ENCODE results near the gene CORO2B. TPM values are rescaled to one million over a fixed set of nuclear protein-coding genes. Genes with fewer than 3 reads are reported as not detected.
"Not testable (repeated sequence)": the region's sequence is repeated elsewhere in the genome, so short reads cannot be mapped to it uniquely, and the experiment has no call there.

Gene CORO2B
- total RNA-seq, 1 experiment from 2014 or later = 15.9 TPM

- no peak for DNase-seq (ENCODE audit: low read depth)
These were observed 90.3 kb downstream of the CORO2B start for GRCh38 chr15:68668926-68669600.

DNA sequence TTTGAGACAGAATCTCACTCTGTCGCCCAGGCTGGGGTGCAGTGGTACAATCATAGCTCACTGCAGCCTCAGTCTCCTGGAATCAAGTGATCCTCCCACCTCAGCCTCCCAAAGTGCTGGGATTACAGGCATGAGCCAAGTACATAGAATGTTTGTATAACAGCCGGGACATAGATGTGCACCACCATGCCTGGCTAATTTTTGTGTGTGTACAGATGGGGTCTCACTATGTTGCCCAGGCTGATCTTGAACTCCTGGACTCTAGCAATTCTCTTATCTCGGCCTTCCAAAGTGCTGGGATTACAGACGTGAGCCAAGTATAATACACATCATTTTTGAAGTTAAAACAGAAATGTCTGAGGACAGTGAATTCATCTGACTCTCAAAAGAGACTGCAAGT, 93.5 kb downstream of the CORO2B start:
- DNase-seq (ENCODE audit: low read depth) = no peak

DNA sequence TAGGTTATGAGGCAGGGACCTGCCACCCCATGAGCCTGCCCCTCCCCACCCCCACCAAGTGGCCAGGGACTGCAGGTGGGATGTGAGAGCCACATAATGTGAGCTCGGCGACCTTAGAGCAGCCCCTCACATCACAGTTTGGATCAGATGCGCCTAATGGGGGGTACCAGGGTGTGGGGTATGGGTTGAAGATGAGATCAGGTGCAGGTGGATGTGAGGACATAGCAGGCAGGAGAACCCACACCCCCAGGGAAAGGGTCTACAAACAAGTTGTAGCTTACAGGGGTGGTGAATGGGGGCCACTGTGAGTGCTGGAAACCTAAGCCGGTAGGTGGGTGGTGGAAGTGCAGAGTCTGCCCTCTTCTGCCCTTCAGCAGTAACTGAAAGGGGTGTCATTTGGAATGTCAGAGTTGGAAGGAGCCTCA, 94.0 kb downstream of the CORO2B start:
- DNase-seq (ENCODE audit: low read depth) = peak; percentile 15

GRCh38 chr15:68674975-68675374, 96.2 kb downstream of the CORO2B start:
- DNase-seq (ENCODE audit: low read depth) = no peak

GRCh38 chr15:68676011-68676605, 97.3 kb downstream of the CORO2B start:
- DNase-seq (ENCODE audit: low read depth) = no peak

DNA sequence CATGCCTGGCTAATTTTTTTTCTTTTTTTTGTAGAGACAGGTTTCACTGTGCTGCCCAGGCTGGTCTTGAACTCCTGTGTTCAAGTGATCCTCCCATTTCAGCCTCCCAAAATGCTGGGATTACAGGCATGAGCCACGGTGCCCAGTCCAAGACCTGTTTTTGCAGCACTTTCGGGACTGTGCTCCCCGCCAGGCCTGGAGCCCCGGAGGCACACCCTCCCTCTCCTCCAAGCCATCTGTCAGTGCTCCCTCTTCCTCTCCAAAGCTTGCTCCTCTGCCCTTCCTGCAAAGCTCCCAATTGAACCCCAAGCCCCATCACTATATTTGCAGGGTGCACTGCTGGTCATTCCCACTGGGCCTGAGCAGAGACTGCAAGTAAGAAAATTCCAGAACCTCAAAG, 98.1 kb downstream of the CORO2B start:
- DNase-seq (ENCODE audit: low read depth) = no peak

DNA sequence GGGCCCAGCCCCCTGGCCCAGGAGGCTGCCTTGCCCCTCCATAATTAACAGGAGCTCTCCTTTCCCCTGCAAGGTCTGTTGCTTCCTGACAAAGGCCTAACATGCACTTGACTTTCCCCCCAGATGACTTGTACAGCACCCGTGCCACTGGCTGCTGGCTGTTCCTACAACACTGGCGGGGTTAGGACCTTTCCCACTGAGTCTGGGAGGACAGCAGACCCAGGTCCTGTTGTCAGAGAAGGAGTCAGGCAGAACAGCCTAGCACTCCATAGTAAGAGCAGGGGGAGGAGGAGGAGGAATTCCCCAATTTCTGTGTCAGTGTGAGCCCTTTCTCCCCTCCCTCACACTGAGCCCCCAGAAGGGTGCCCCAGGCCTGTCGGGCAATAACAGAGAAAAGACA, 99.2 kb downstream of the CORO2B start:
- DNase-seq (ENCODE audit: low read depth) = no peak

GRCh38 chr15:68678746-68679145, 100.0 kb downstream of the CORO2B start:
- no peak for DNase-seq (ENCODE audit: low read depth)

- DNase-seq (ENCODE audit: low read depth) = no peak
These were observed 100.4 kb downstream of the CORO2B start for GRCh38 chr15:68679161-68679560.

GRCh38 chr15:68679961-68680371, 101.2 kb downstream of the CORO2B start:
- no peak for DNase-seq (ENCODE audit: low read depth)

GRCh38 chr15:68680756-68681155, 102.0 kb downstream of the CORO2B start:
- not testable (repeated sequence) for DNase-seq (ENCODE audit: low read depth)

DNA sequence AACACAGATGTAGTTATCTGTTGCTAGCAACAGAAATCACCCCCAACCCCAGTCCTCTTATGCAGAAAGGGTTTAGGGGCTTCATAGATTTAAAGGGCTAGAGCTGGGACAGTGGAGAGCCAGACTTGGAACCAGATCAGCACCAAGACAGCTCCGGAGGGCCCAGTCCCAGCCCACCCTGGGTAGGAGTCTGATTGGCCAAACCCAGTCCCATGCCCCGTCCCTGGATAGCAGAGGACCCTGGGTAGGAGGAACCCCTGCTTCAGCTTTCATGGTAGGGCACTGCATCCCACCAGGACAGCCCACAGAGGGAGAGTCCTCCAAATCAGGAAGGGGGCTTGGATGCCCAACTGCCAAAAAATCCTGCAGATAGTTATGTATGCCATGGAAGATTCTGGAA, 103.0 kb downstream of the CORO2B start:
- no peak for DNase-seq (ENCODE audit: low read depth)

- no peak for DNase-seq (ENCODE audit: low read depth)
These were observed 103.5 kb downstream of the CORO2B start for GRCh38 chr15:68682330-68682729.

DNA sequence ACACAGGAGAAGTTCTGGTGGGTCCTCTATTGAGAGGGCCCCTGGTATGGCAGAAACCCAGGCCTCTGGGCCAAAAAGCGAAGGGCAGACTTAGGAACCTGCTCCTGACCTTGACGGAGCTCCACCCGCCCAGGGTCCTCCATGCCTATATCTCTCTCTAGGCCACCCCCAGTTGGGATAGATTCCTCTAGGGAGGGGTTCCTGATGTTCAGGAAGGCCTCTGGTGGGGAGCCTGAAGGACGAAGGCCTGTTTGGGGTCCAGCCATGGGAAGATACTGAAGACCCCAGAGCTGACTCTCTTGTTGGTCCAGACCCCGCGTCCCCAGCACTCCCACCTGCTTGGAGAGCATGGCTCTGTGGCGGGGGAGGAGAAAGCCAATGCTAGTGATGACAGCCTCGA, 104.2 kb downstream of the CORO2B start:
- DNase-seq (ENCODE audit: low read depth) = no peak

- DNase-seq (ENCODE audit: low read depth) = no peak
These were observed 104.8 kb downstream of the CORO2B start for GRCh38 chr15:68683551-68683950.

DNA sequence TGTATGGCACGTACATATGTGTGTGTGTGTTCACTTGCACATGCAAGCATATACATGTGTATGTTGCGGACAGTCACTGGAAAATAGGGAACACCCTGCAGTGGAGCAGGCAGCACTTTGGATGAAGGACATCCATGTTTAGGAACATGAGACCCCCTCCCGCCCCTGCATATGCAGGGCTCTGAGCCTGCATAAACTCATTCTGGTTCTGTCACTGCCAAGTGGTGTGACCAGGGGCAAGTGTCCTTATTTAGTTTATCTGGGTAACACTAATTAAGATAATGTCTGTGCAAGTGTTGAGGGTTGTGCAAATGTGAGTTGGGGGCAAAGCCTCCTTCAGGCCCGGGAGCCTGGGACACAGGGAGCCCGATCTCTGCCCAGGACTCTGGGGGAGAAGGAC, 105.7 kb downstream of the CORO2B start:
- no peak for DNase-seq (ENCODE audit: low read depth)

- DNase-seq (ENCODE audit: low read depth) = no peak
These were observed 108.4 kb downstream of the CORO2B start for GRCh38 chr15:68687136-68687735.

GRCh38 chr15:68691705-68692104, 112.9 kb downstream of the CORO2B start:
- no peak for DNase-seq (ENCODE audit: low read depth)

DNA sequence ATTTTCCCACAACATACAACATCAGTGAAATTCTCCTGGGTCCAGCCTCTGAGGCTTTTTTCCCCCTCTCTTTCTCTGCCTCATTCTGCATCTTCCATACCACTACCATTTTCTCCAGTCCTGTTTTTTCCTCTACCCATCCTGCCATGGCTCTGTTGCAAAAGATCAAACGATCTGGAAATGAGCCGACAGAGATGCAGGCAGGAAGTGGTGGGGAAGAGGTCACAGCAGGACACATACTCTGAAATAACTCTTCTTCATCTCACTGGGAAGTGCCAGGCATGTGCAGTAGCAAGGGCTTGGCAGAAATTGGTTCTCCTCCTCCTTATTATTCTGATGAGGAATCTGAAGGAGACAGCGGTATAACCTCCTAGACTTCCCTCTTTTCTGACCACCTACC, 114.3 kb downstream of the CORO2B start:
- peak; percentile 57 for DNase-seq (ENCODE audit: low read depth)

DNA sequence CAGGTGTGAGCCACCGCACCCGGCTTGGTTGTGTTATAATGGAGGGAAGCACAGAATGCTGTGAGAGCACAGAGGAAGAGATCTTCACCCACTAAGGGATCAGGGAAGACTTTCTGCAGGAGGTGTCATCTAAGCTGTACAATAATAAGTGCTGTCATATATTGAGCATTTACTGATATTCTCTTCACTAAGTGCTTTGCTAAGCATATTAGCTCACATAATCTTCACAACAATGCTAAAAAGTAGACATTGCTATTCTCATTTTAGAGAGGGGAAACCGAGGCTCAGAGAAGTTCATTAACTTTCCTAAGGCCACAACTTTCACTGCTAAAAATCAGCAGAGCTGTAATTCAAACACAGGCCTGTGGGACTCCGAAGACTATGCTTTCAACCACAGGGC, 115.3 kb downstream of the CORO2B start:
- no peak for DNase-seq (ENCODE audit: low read depth)

DNA sequence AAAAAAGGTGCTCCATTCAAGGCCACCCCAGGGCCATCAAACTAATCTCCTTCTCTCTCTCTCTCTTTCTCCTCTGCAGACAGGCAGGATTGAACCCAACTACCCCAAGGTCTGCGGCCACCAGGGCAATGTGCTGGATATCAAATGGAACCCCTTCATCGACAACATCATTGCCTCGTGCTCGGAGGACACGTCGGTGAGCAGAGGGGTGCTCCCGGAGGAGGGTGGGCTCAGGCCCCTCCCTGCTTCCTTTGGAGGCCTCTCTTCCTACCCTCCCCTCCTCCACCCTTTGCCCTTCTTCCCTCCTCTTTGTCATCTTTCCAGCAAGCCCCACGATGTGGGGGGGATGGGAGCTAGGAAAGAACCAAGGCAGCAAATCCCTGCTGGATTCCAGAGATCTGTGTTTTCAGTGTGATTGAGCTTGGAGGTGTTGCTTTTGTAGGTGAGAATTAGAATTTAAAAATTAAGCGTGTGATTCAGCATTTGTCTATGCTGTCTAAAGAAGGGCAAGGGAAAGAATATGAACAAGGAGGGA, 116.3 kb downstream of the CORO2B start:
- no peak for DNase-seq (ENCODE audit: low read depth)

Data from HT1080 (cell line).